K562 (cell line): Measurements from ENCODE around the gene ECM1. TPM values are rescaled to one million over a fixed set of nuclear protein-coding genes. Genes with fewer than 3 reads are reported as not detected.

Experiments used
- C11orf30 ChIP-seq: fragments of 450-650 bp; IDR thresholded peaks from 2 replicates; pipeline ENCODE4 v1.6.1; 2016; ENCODE audit warnings: low read depth, mild to moderate bottlenecking
- CBX1 ChIP-seq: sonication (generic); IDR thresholded peaks from 2 replicates; pipeline ENCODE4 v1.6.1; 2016; ENCODE audit warnings: antibody characterized with exemption, low read depth, mild to moderate bottlenecking
- CBX3 ChIP-seq, 2 experiments: IDR thresholded peaks; 1 replicate in 1 of 2; 2 replicates in 1 of 2; pipeline ENCODE4 v1.6.1; 2012; ENCODE audit warnings: inconsistent platforms in 2 of 2, low read length in 2 of 2, borderline replicate concordance in 1 of 2, control low read depth in 1 of 2
- CREB1 ChIP-seq, 2 experiments: sonication (generic) in 1 of 2; formaldehyde crosslinking in 1 of 2; IDR thresholded peaks; 2 replicates each; pipeline versions ENCODE4 v1.6.1 to v1.8.0; 2012 to 2022; ENCODE audit warnings: inconsistent platforms in 1 of 2, mild to moderate bottlenecking in 1 of 2, missing genetic modification reagents in 1 of 2, moderate library complexity in 1 of 2
- EWSR1 ChIP-seq: fragments of 450-650 bp; IDR thresholded peaks from 2 replicates; pipeline ENCODE4 v1.6.1; 2018; ENCODE audit warnings: borderline replicate concordance, mild to moderate bottlenecking, low read depth, moderate library complexity; ENCODE audit not compliant: partially characterized antibody
- FOXJ3 ChIP-seq: sonication (generic); formaldehyde crosslinking; IDR thresholded peaks from 2 replicates; pipeline ENCODE4 v1.4.0; 2020; ENCODE audit warnings: mild to moderate bottlenecking, missing genetic modification reagents
- HOMEZ ChIP-seq: fragments of 250-450 bp; sonication (Bioruptor Pico); IDR thresholded peaks from 2 replicates; pipeline ENCODE4 v1.4.0; 2020; ENCODE audit warnings: mild to moderate bottlenecking, moderate library complexity
- IRF1 ChIP-seq: sonication (generic); formaldehyde crosslinking; IDR thresholded peaks from 2 replicates; pipeline ENCODE4 v1.8.0; 2022; ENCODE audit warnings: missing genetic modification reagents, mild to moderate bottlenecking, borderline replicate concordance
- MEF2A ChIP-seq: IDR thresholded peaks from 2 replicates; pipeline ENCODE4 v1.6.1; 2011; ENCODE audit warnings: low read depth, mild to moderate bottlenecking, low read length, moderate library complexity; ENCODE audit not compliant: control insufficient read depth
- OTX1 ChIP-seq: fragments of 450-650 bp; formaldehyde crosslinking; IDR thresholded peaks from 2 replicates; pipeline ENCODE4 v1.4.0; 2022; ENCODE audit warnings: mild to moderate bottlenecking
- SMARCA4 ChIP-seq: fragments of 450-650 bp; IDR thresholded peaks from 2 replicates; pipeline ENCODE4 v1.6.1; 2016
- WHSC1 ChIP-seq: IDR thresholded peaks from one replicate; pipeline ENCODE4 v1.6.1; 2012; ENCODE audit warnings: low read length, control low read depth, inconsistent platforms
- ZKSCAN1 ChIP-seq: fragments of 150-350 bp; IDR thresholded peaks from 2 replicates; pipeline ENCODE4 v1.6.1; 2016; ENCODE audit warnings: low read depth, low read length
- ZNF324 ChIP-seq: fragments of 250-450 bp; sonication (Bioruptor Pico); IDR thresholded peaks from 2 replicates; pipeline ENCODE4 v1.4.0; 2020; ENCODE audit warnings: mild to moderate bottlenecking
- ZNF699 ChIP-seq: fragments of 250-450 bp; sonication (Bioruptor Pico); IDR thresholded peaks from 2 replicates; pipeline ENCODE4 v1.8.0; 2021; ENCODE audit warnings: mild to moderate bottlenecking, moderate library complexity; ENCODE audit not compliant: insufficient replicate concordance
- ZZZ3 ChIP-seq: fragments of 450-650 bp; IDR thresholded peaks from 2 replicates; pipeline ENCODE4 v1.6.1; 2016; ENCODE audit warnings: antibody characterized with exemption, mild to moderate bottlenecking, moderate library complexity
- polyA plus RNA-seq, 8 experiments: library from polyadenylated mRNA; depleted of rRNA in 4 of 8; stranded (reverse) in 5 of 8; unstranded in 3 of 8; fragments of >200 nt; fragmentation: Nextera tagmentation in 2 of 8; fragmentation: Illumina TruSeq in 1 of 8; extraction: Ambion mirVana in 2 of 8; extraction: Trizol in 1 of 8; gene quantifications; 2 replicates each; pipeline versions ENCODE4 v1.2.1 to v1.2.3, GENCODE V29; 2011 to 2014; ENCODE audit warnings: inconsistent platforms in 1 of 8, missing spikeins in 1 of 8
- total RNA-seq, 7 experiments: library from RNA; depleted of rRNA in 6 of 7; stranded (reverse); fragments of >200 nt in 6 of 7; fragmentation: Illumina TruSeq in 2 of 7; extraction: Trizol in 2 of 7; gene quantifications; 2 replicates each; pipeline versions ENCODE4 v1.2.1 to v1.2.3, GENCODE V29; 2011 to 2021; ENCODE audit warnings: low replicate concordance in 1 of 7

ECM1 gene
- total and polyA plus RNA-seq, 9 of the 15 experiments (the other 6 are each of a cell fraction or from before 2014, with no cell fraction given): 6.6 to 52.2 (median 12.8) TPM

- TF ChIP-seq MEF2A: peak; percentile 98
- TF ChIP-seq ZZZ3: no peak; the same call in 1 of the 2 replicates
- TF ChIP-seq ZNF324 (CRISPR knock-in tag): no peak
- no peak for TF ChIP-seq FOXJ3 (CRISPR knock-in tag)
- no peak for TF ChIP-seq OTX1 (CRISPR knock-in tag)
- TF ChIP-seq WHSC1: no peak
- no peak for TF ChIP-seq EWSR1
- TF ChIP-seq CREB1 (IDR thresholded peaks at IDR 0.05): peak; percentile 59; the same call in 1 of the 2 replicates
- peak; percentile 71; the same call in 1 of the 2 replicates for TF ChIP-seq CREB1 (CRISPR knock-in tag; IDR thresholded peaks at IDR 0.05)
- TF ChIP-seq SMARCA4: 0 out of 2 replicates have a peak, but pooled peaks have one; percentile 34
- TF ChIP-seq ZKSCAN1: peak; percentile 58; the same call in 1 of the 2 replicates
- peak in 1 of 2 experiments; percentile 97; a peak in 1 of 3 replicates for TF ChIP-seq CBX3 (IDR thresholded peaks at IDR 0.05; ENCODE audit: borderline replicate concordance in 1 of 2, low read length in 2 of 2)
- no peak for TF ChIP-seq HOMEZ
- TF ChIP-seq IRF1: no peak
- TF ChIP-seq CBX1: 0 out of 2 replicates have a peak, but pooled peaks have one; percentile 22
- TF ChIP-seq C11orf30: peak; percentile 99
- no peak for TF ChIP-seq ZNF699
These were observed 20.7 kb upstream of the ECM1 start, which contains the start of gene TARS2 (continued) for GRCh38 chr1:150486966-150487762.
